Liver (tissue), 3 donors: Measurements from ENCODE around the gene MTHFD1.

Experiments
- RXRA ChIP-seq, 2 donors: IDR thresholded peaks; 2 replicates each; pipeline ENCODE4 v1.6.1; 2017 to 2018; ENCODE audit warnings: antibody characterized with exemption in 2 of 2, mild to moderate bottlenecking in 1 of 2
- TF ChIP-seq, protein P1 (sequence below): fragments of 150-350 bp; IDR thresholded peaks from 2 replicates; pipeline ENCODE4 v1.5.1; 2017; ENCODE audit warnings: improper control_type of control experiment, low read depth, low read length; ENCODE audit not compliant: missing input control
- TF ChIP-seq, protein P2 (sequence below): IDR thresholded peaks from 2 replicates; pipeline ENCODE4 v1.6.1; 2016; ENCODE audit warnings: antibody characterized with exemption
- donor health status: healthy.
- donor health status: healthy.

DNA sequence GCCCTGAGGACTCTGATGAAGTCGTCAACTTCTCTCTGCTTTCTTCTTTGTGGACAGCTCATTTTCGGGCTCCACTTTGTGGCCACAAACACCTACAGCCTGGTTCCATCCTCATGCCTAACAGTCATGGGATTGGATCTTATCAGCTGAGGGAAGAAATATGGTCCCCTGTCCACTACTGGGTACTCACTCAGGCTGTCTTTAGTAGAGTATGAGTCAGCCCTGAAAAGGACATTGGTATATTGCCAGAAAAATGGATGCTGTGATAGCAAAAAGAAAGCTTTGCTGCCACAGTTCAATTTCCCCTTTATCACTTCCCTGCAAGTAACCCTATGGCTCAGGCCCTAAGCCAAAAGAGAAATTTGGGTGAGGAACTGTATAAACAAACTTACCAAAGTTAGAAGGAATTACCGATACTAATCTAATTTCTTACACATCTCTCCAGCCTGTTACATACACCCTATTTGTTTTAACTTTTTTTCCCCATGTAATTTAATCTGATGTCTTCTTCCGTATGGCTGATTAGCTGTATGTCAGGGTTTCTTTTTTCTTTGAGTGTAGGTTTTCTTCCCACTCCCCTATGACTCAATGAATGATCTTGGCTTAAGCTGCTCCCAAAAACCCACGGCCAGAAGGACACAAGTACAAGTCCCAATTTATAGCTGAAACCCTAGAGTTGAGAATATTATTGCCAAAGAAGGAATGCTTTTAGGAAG is 29.1 kb downstream of the MTHFD1 start:
- TF ChIP-seq, protein P1, sequence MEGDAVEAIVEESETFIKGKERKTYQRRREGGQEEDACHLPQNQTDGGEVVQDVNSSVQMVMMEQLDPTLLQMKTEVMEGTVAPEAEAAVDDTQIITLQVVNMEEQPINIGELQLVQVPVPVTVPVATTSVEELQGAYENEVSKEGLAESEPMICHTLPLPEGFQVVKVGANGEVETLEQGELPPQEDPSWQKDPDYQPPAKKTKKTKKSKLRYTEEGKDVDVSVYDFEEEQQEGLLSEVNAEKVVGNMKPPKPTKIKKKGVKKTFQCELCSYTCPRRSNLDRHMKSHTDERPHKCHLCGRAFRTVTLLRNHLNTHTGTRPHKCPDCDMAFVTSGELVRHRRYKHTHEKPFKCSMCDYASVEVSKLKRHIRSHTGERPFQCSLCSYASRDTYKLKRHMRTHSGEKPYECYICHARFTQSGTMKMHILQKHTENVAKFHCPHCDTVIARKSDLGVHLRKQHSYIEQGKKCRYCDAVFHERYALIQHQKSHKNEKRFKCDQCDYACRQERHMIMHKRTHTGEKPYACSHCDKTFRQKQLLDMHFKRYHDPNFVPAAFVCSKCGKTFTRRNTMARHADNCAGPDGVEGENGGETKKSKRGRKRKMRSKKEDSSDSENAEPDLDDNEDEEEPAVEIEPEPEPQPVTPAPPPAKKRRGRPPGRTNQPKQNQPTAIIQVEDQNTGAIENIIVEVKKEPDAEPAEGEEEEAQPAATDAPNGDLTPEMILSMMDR, result no peak
- TF ChIP-seq RXRA (IDR thresholded peaks at IDR 0.05), result no peak
- TF ChIP-seq, protein P2, sequence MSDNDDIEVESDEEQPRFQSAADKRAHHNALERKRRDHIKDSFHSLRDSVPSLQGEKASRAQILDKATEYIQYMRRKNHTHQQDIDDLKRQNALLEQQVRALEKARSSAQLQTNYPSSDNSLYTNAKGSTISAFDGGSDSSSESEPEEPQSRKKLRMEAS, result no peak
